HG03196 (cell line): ENCODE measurements around the gene SLC1A5.

Source experiments
- ATAC-seq: cut with Tn5 transposase; IDR thresholded peaks from one replicate; pipeline ENCODE4 v1.9.1; 2021; ENCODE audit not compliant: unreplicated experiment

Gene SLC1A5

DNA sequence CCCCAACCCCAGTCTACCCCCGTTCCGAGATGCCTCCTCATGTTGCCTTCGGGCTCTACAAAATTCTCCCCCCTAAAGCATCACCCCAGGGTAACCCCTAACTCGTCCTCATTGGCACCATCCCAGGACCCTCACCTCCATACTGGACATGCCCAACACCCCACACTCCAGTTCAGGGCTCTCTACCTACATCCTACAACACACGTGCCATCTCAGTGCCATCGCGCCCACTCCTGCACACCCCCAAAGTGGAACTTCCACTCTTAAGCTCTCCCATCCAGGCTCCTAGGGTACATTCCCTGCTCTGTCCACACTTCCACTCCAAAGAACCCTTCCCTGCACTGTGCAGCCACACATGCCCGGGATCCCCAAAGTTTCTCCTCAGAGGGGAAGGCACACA lies 43.4 kb downstream of the SLC1A5 start:
- no peak for ATAC-seq

DNA sequence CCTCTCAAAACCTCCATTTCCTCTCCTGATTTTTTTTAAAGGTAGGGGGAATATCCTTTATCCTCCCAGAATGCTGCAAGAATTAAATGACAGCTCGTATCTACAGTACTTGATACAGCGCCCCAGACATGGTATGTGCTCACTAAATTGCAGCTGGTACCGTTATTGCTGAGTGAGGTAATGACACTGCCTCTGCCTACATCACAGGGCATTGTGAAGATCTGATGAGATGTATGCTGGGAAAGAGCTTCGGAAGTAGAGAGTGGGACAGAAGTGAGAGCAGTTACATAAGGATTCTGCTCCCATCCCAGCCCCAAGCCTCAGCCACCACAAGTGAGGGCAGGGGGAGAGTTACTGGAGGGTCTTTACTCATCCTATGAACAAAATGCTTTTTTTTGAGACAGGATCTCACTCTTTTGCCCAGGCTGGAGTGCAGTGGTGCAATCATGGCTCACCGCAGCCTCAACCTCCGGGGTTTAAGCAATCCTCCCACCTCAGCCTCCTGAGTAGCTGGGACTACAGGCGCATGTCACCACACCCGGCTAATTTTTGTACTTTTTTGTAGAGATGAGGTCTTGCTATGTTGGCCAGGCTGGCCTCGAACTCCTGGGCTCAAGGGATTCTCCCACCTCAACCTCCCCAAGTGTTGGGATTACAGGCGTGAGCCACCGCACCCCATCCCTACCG lies 44.2 kb downstream of the SLC1A5 start:
- ATAC-seq: no peak

GRCh38 chr19:46742926-46743480 lies 45.4 kb downstream of the SLC1A5 start:
- ATAC-seq: no peak

- ATAC-seq: no peak
Observed at GRCh38 chr19:46741447-46741846, 46.9 kb downstream of the SLC1A5 start.

DNA sequence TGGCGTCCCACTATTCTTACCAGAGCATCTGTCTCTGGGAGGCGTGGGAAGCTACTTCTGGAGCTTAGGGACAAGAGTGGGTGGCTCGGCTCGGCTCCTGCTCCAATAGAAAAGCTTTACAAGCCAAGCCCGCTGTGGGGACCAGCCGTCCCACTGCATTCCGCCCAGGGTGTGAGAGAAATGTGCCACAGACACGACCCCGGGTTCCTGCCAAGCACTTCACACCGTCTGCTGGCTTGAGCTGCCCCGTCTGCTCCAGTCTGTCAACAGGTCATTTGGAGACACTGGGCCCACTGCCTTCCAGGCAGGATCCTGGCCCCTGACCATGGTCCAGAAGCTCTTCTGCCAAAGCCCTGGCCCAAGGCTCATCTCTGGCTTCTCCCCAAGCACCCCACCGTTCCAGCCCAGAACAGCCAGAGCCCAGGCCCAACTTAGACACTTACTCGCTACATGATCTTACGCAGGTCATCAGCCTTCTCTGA lies 49.1 kb downstream of the SLC1A5 start:
- ATAC-seq: no peak

GRCh38 chr19:46737761-46738171 lies 50.6 kb downstream of the SLC1A5 start:
- ATAC-seq: no peak

DNA sequence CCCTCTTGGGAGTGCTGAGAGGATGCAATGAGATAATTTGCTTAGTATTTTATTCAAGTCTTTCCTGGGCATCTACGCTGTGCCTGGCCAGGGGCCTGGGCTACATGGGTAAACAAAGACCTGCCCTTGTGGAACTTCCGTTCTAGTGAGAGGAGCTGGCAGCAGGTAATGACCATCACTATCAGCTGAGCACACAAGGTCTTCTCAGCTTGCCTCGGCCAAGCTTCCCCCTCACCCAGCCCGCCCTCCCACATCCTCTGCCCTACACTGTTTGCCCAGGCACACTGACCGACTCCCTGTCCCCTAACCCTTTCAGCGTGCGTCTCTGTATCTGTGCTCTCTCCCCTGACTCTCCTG lies 51.1 kb downstream of the SLC1A5 start:
- no peak for ATAC-seq

- ATAC-seq: no peak
Observed at GRCh38 chr19:46736531-46737297, 51.7 kb downstream of the SLC1A5 start.

DNA sequence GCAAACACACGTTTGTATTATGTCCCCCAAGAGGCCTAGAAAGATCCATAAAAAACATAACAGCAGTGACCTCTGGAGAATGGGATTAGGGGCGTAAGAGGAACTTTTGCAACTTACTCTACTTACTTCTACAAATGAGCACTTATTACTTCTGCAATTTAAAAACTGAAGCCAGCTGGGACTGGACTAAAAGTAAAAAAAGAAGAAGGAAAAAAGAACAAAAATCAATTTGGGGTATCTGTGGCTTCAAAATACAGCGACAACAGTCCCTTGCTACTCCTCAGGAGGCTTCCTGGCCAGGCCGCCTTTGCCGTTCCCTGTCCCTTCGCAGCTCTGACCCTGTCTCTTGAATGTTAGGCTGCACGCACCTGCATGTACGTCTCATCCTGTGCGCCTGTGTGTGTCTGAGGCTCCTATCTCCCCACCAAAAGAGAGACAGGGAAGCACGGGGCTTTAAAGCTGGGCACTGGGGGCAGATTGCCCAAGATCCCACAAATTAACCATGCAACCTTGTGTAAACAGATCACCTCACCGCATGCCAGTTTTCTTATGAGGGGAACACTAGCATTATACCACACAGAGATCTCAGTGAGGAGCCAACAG lies 54.6 kb downstream of the SLC1A5 start:
- no peak for ATAC-seq

DNA sequence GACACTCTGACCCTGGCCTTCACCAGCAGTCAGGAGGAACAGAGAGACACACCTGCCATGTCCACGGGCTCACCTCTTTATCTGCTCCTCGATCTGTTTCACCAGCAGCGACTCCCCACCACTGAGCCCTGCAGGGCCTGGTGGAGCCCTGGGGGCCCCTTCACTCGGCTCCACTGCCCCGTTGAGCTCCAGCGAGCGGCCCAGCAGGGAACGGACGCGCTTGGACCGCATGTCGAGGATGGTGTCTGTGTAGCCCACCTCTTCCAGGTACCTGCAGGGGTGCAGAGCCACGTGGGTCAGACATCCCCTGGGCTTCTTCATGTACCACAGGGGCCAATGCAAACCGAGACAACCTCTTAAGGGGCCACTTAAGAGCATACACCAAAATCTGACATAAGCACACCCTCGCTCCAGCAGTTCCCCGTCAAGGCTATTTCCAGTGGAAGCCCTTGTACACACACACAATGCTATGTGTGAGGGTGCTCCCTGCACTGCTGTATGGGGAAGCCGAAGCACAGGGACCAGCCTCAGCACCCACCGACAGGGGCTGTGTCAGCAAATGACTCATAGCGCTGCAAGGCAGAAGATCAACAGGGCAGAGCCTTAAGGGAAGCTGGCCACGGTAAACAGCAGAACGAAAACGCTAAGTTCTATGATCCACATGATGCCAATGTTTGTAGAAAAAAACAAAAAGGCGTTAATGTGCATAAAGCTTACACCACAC lies 55.3 kb downstream of the SLC1A5 start:
- ATAC-seq: no peak

GRCh38 chr19:46732172-46732938 lies 56.0 kb downstream of the SLC1A5 start:
- no peak for ATAC-seq

DNA sequence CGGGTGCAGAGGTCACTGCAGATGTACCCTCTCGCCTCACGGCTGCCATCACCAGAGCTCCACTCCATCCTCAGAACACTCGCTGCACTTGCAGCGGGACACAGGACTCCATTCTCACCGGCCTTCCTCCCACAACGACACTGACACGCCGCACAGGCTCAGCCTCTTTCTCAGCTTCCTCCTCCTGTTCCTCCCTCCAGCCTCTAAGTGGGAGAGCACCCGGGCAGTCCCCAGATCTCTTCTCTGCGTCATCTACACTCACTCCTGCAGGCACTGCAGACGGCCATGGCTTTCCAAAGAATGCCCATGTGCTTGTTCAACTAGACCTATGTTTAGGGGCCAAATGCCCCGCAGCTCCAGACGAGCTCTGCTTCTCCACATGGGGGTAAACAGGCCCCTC lies 56.8 kb downstream of the SLC1A5 start:
- no peak for ATAC-seq

GRCh38 chr19:46731007-46731501 lies 57.3 kb downstream of the SLC1A5 start:
- ATAC-seq: no peak

- no peak for ATAC-seq
Observed at GRCh38 chr19:46730595-46730994, 57.8 kb downstream of the SLC1A5 start.

DNA sequence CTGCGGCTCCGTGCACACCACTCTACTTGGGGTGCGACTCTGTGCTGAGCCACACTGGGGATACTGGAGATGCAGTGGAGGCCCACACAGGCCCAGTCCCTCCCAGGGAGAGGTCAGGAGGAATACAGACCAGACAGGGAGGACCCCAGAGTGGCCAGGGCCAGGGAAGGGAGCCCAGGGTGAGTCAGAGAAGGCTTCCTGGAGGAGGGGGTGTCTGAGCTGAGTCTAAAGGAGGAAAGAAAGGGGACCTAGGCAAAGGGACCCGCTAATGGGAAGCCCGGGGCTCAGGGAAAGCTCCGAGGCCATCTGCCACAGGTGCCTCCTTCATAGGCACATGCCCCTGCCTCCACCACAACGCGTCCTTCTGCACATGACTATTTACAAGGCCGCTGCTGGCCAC lies 58.2 kb downstream of the SLC1A5 start:
- ATAC-seq: no peak

DNA sequence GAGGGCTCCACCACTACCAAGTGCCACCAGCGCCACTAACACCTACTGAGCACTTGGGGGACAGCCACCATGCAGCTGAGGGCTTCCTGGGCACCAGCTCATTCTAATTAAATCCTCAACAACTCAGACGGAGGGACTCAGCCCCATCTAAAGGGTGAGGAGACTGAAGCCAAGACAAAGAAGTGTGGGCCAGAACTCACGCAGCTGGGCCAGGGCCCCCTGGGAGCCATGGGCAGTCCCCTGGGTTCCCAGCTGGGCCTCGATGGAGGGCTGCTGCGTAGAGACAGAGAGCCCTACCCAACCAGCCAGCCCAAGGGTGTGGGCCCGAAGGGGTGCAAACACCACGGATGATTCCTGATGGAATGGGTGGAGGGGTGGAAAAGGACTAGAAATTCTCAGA lies 58.7 kb downstream of the SLC1A5 start:
- ATAC-seq: no peak

DNA sequence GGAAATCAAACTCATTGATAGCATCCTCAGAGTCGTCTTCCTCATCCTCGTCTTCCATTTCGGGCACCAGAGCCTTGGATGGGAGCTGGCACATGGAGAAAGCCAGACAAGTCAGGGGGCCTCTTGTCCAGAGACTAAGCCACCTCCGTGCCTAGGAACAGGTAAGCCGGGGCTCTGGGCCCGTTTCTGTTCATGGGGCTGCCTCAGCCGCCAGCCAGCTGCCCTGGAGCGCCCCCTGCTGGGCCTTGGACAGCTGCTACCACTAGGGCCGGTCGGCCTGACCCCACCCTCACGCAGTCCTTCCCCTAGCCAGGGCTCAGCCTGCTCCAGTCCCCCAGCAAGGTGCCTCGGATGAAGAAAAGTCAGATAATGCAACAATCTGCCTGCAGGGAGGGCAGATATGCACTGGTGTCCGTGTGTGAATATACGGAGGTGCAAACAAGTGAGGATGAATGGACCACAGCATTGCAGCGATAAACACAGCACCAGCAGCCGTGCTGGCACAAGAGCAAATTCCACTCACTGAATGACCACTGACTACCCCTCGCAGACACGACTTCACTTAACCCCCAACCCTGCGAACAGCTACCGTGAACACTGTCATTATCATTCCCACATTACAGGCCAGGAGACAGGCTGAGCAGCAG lies 59.6 kb downstream of the SLC1A5 start:
- no peak for ATAC-seq

GRCh38 chr19:46728208-46728607 lies 60.2 kb downstream of the SLC1A5 start:
- no peak for ATAC-seq

DNA sequence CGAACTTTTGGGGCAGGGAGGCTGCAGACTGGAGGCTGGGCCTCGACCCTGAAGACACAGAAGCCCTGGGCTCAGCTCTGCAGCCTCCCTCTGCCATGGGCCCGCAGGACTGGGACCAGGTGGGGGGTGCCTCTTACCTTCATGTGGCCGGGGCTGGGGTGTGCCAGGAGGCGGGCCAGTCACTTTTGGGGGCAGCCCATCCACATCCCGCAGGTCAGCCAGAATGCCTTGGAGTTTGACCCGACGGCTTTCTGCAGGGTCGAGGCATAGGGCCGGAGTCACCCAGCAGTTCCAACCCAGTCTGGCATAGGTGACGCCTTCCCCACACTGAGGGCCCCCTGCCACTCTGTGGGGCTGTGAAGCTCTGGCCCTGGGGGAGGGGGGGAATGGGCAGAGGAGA lies 60.6 kb downstream of the SLC1A5 start:
- ATAC-seq: no peak
